Gastrocnemius medialis (tissue), 4 donors: Measurements from ENCODE around the gene KLK11. TPM values are rescaled to one million over a fixed set of nuclear protein-coding genes. Genes with fewer than 3 reads are reported as not detected.
A peak's percentile ranks its signal among the peaks of the same experiment; 100 is the strongest.

Experiments
- ATAC-seq, 2 donors: fragments of 150-250 bp; one replicate each; pipeline ENCODE4 v1.9.1; 2016
- DNase-seq, 2 donors: peaks; one replicate each; pipeline ENCODE4 v3.0.0-alpha.2; 2019
- H3K27ac ChIP-seq, 4 donors: fragments of 200-600 bp; sonication (generic); 1 replicate in 1 of 4; 2 replicates in 3 of 4; pipeline ENCODE4 v1.5.1; 2016 to 2018; ENCODE audit warnings: mild to moderate bottlenecking in 2 of 4, moderate library complexity in 1 of 4
- H3K27me3 ChIP-seq, 3 donors: fragments of 200-600 bp; sonication (generic) in 2 of 3; 1 replicate in 1 of 3; 2 replicates in 2 of 3; pipeline versions ENCODE4 v1.5.1 to v1.6.0; 2016 to 2019; ENCODE audit warnings: mild to moderate bottlenecking in 1 of 3, moderate library complexity in 1 of 3
- H3K36me3 ChIP-seq, 2 donors: fragments of 200-600 bp; sonication (generic) in 1 of 2; one replicate each; pipeline ENCODE4 v1.5.1; 2017 to 2018
- H3K4me1 ChIP-seq, 2 donors: fragments of 200-600 bp; sonication (generic) in 1 of 2; one replicate each; pipeline ENCODE4 v1.5.1; 2016 to 2017; ENCODE audit warnings: mild to moderate bottlenecking in 2 of 2
- H3K4me3 ChIP-seq, 4 donors: fragments of 200-600 bp; sonication (generic) in 3 of 4; 1 replicate in 1 of 4; 2 replicates in 3 of 4; pipeline ENCODE4 v1.5.1; 2016 to 2019; ENCODE audit warnings: mild to moderate bottlenecking in 2 of 4
- H3K9me3 ChIP-seq, 3 donors: fragments of 200-600 bp; sonication (generic) in 2 of 3; 1 replicate in 1 of 3; 2 replicates in 2 of 3; pipeline ENCODE4 v1.5.1; 2016 to 2019
- CTCF ChIP-seq, 5 experiments: fragments of 450-650 bp in 3 of 5; fragments of 200-600 bp in 2 of 5; sonication (generic) in 2 of 5; IDR thresholded peaks in 4 of 5; conservative IDR thresholded peaks in 1 of 5; 1 replicate in 4 of 5; 2 replicates in 1 of 5; pipeline ENCODE4 v1.5.1; 2016 to 2019; ENCODE audit warnings: antibody characterized with exemption in 5 of 5, mild to moderate bottlenecking in 3 of 5, moderate library complexity in 3 of 5
- POLR2A ChIP-seq, 2 donors: fragments of 450-650 bp; IDR thresholded peaks; one replicate each; pipeline ENCODE4 v1.6.1; 2017; ENCODE audit warnings: antibody characterized with exemption in 2 of 2, mild to moderate bottlenecking in 2 of 2, moderate library complexity in 2 of 2
- in situ Hi-C, 4 donors: fragments of 200-750 bp; cut with MboI; loops; one replicate each; pipeline versions ENCODE4 v1.15.0 to v1.8.0; 2017; ENCODE audit warnings: low sequenced_read_pairs in 4 of 4
- intact Hi-C: fragments of 100-400 bp; cut with DNase I; formaldehyde crosslinking; loops from one replicate; pipeline ENCODE4 v1.15.1; 2023; ENCODE audit warnings: low total_unique reads
- total RNA-seq, 4 donors: library from RNA; depleted of rRNA; stranded (reverse); fragments of >200 nt; gene quantifications; one replicate each; pipeline versions ENCODE4 v1.1.0 to v1.2.3, GENCODE V29; 2016

KLK11 gene
- total RNA-seq, 4 donors from 2014 or later: not detected

GRCh38 chr19:51018745-51019543 lies 7.5 kb downstream of the KLK11 start:
- DNase-seq: no peak
- no peaks in the 10 kb centered on the region for H3K9me3 ChIP-seq
- H3K27ac ChIP-seq: no peak overlapping the region
- intact Hi-C loops: no loop called here
- no peak for TF ChIP-seq POLR2A (IDR thresholded peaks at IDR 0.05)
- no peak for TF ChIP-seq CTCF (IDR thresholded peaks at IDR 0.05 in 4 of 5, conservative IDR thresholded peaks at IDR 0.05 in 1 of 5)
- no peaks in the 10 kb centered on the region for H3K4me1 ChIP-seq
- H3K4me3 ChIP-seq: peak overlapping the region in 3 of 4 donors; percentile 16 to 28 (median 27)
- peaks cover 28 to 43% (median 42%) of the 10 kb centered on the region in 3 donors for H3K27me3 ChIP-seq
- H3K36me3 ChIP-seq: no peaks in the 10 kb centered on the region
- in situ Hi-C loops: no loop called here
- no peak for ATAC-seq

DNA sequence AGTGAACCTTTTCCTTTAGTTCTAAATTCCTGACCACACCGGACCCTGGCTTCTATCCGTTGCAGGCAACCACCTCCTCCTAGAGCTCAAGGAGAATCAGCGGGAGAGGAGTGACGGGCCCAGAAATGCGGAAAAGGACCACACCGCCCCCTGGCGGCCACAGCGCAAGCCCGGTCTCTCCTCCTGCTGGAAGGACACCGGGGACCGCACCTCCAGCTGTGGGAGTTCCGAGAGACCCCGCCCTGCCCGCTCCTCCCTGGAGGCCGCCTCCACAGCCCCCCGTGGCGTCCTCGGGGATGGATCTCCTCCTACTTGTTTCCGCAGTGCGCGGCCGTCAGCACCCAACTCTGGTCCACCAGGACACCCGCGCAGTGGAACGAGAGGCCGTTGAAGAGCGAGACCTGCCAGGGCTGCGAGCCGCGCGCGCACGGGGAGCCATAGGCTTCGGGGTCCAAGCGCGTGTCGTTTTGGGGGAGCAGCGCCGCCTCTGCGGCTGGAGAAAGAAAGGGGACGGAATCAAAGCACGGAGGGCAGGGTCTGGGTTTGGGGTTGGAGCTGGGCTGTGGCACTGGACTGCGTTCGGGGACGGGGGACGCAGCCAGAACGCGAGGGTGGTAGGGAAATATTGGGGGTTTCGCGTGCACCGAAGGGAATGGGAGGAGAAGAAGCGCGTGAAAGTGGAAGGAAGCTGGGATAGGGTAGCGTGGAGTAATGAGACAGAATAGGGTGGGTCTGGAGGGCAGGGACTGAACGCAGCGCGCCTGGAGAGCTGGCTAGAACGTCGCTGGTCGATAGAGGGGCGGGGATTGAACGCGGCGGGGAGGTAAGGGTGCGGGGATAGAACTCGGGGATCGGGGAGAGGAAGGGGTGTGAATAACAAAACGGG lies 9.4 kb downstream of the KLK11 start:
- Histone ChIP-seq H3K9me3 (no peaks in the 10 kb centered on the region), H3K4me3 (peak overlapping the region in 1 of 4 donors; percentile 36), H3K36me3 (no peaks in the 10 kb centered on the region), H3K4me1 (no peaks in the 10 kb centered on the region), H3K27ac (no peak overlapping the region), H3K27me3 (peaks cover 26 to 43% (median 42%) of the 10 kb centered on the region in 3 donors)
- ATAC-seq (no peak), DNase-seq (no peak)
- in situ Hi-C loops: no loop called here
- intact Hi-C loops: no loop called here
- no peak for TF ChIP-seq POLR2A (IDR thresholded peaks at IDR 0.05)

GRCh38 chr19:51015691-51016267 lies 10.6 kb downstream of the KLK11 start:
- TF ChIP-seq POLR2A (IDR thresholded peaks at IDR 0.05) (no peak), CTCF (IDR thresholded peaks at IDR 0.05 in 4 of 5, conservative IDR thresholded peaks at IDR 0.05 in 1 of 5) (no peak)
- Histone ChIP-seq H3K9me3 (no peaks in the 10 kb centered on the region), H3K27ac (no peak overlapping the region), H3K4me3 (no peak overlapping the region), H3K36me3 (no peaks in the 10 kb centered on the region), H3K4me1 (no peaks in the 10 kb centered on the region), H3K27me3 (peaks cover 26 to 43% (median 42%) of the 10 kb centered on the region in 3 donors)
- no peak for DNase-seq
- intact Hi-C loops: no loop called here
- ATAC-seq: no peak
- in situ Hi-C loops: no loop called here

DNA sequence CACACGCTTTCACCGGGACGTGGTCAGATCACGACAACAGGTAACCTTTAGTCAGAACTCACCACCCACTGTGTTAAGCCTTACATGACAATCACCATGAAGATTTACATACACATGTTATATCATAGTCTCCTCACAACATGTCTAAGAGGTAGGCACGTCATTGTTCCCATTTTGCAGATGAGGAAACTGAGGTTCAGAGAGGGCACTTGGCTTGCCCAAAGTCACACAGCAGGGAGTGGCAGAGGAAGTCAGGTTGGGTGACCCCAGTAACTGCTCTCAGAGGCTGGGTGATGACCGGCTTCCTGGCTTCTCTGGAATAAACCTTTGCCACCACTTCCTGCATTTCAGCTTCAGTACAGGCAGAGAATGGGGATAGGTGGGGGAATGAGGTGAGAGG lies 12.2 kb downstream of the KLK11 start:
- in situ Hi-C loops: no loop called here
- DNase-seq (no peak), ATAC-seq (no peak)
- H3K4me1 ChIP-seq: no peaks in the 10 kb centered on the region
- no peak overlapping the region for H3K4me3 ChIP-seq
- no peak overlapping the region for H3K27ac ChIP-seq
- H3K27me3 ChIP-seq: peaks cover 24 to 37% (median 36%) of the 10 kb centered on the region in 3 donors
- TF ChIP-seq CTCF (IDR thresholded peaks at IDR 0.05 in 4 of 5, conservative IDR thresholded peaks at IDR 0.05 in 1 of 5): no peak
- no peak for TF ChIP-seq POLR2A (IDR thresholded peaks at IDR 0.05)
- H3K9me3 ChIP-seq: no peaks in the 10 kb centered on the region
- H3K36me3 ChIP-seq: no peaks in the 10 kb centered on the region
- intact Hi-C loops: no loop called here
